HG02981 (cell line): ENCODE measurements around the gene TNFRSF1B.

ENCODE experiments used
- ATAC-seq: cut with Tn5 transposase; IDR thresholded peaks from one replicate; pipeline ENCODE4 v1.9.1; 2021; ENCODE audit warnings: mild to moderate bottlenecking, moderate library complexity; ENCODE audit not compliant: unreplicated experiment

TNFRSF1B gene

DNA sequence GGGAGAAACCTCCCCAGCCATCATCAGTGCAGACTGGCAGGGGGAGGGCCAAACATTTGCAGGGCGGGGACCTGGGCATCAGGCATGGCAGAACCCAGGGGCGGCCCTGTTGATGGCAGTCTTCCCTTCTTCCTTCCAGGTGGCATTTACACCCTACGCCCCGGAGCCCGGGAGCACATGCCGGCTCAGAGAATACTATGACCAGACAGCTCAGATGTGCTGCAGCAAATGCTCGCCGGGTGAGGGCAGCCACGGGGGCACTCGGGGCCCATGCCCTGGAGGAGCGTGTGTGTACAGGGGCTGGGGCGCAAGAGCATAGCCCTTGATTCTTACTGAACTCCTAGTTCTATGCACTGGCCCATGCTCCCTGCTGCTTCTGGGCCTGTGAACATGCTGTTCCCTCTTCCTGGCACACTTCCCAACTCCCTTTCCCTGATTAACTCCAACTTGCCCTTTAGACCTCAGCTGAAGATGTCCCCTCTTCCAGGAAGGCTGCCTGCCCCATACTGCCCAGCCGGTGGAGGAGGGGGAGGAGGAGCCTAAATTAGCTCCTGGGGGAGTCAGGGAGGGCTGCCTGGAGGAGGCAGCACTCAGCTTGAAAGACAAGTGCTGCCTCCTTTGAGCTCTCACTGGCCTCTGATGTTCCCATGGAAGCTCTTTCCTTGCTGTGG lies 22.0 kb downstream of the TNFRSF1B start:
- no peak for ATAC-seq

DNA sequence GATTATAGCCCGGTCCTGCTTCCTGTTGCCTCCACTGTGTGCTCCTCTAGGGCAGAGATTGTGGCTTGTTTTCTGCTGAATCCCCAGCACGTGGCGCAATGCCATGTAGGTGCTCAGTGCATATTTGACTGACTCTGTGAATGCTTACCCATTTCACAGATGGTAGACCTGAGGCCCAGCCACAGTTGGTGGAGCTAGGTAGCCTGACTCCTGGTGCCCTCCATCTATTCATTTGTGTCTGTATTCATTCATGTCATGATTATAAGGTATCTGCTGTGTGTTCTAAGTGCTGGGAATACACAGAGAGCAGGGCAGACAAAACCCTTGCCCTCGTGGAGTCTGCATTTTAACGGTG lies 22.5 kb downstream of the TNFRSF1B start:
- no peak for ATAC-seq

GRCh38 chr1:12191242-12192032 lies 24.6 kb downstream of the TNFRSF1B start:
- ATAC-seq, result no peak

DNA sequence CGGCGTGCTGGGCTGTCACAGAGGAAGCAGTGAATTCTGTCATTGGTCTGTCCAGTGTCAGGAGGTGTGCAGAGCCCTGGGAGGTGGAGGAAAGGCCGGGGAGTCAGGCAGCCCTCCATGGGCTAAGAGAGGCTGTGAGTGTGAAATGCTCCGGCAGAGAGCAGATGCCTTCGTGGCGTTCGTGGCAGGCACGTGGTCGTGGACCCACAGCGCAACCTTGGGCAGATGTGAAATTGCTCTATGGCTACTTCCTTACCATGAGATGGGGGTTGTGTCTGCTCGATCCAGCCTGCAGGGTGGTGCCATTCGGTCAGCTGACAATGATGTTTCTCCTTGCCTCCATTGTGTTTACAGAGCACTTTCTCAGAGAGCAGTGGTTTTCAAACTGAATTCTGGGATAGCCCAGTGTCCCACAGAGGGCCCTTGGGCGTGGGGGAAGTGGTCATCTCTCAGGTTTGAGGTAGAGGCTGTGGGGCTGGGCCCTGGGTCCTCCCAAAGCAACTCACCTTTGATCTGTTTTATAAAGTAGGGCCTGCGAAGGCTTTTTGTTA lies 27.9 kb downstream of the TNFRSF1B start:
- no peak for ATAC-seq

DNA sequence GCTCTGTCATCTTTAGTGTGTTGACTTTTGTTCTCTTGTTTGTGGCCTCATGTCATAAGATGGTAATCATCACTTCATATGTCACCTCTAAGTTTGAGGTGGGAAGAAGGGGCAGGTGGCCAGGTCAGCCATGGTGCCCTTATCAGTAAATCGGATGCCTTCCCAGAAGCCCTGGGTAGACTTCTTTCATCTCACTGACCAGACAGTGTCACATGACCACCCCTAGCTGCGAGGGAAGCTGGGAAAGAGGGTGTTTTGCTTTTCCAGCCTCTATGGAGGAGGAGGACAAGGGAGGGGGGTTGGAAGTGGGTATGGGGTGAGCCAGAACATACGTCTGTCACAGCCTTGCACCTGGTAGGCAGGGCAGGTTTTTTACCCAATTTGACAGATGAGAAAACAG lies 28.6 kb downstream of the TNFRSF1B start:
- ATAC-seq, result no peak

DNA sequence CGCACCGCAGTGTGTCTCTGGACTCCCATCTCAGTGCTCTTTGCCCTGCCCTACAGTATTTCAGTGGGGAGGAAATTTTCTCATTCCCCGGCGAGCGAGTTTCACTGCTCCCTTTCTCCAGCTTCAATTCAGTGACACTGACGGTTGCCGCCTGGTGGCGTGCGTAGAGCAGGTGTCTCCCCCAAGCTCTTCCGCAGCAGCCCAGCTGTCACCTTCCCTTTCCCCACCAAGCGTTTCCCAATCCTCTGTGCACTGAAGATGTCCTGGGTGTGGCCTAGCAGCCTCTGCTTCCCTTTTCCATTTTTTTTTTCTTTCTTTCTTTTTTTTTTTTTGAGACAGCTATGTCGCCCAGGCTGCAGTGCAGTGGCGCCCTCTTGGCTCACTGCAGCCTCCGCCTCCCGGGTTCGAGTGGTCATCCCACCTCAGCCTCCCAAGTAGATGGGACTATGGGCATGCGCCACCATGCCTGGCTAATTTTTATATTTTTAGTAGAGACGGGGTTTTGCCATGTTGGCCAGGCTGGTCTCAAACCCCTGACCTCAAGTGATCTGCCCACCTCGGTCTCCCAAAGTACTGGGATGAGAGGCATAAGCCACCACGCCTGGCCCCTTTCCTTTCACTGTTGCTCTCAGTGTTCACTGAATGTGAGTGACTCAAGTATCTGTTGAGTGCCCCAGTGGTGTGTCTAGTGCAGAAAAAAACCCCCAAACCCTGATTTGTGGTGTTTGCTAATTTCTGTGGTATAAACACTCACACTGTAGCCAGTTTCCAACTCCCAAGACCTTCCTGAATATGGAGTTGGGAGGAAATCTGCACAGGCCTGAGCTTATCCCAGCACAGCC lies 30.1 kb downstream of the TNFRSF1B start:
- ATAC-seq, result no peak

DNA sequence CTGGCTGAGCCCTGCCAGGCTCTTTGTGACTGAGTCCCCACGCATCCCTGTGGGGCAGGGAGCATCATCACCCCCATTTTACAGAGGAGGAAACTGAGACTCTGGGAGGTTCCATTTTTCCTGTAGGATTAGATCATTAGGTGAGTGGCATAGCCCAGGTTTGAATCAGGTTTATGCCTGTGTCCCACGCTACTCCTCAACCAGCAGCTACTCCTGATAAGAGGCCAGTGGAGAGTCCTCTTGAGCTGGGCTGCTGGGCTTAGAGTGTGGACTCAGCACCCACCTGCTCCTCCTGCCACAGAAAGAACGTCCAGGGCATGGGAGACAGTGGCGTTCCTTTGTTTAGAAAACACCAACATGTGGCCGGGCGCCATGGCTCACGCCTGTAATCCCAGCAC lies 30.7 kb downstream of the TNFRSF1B start:
- ATAC-seq, result no peak

GRCh38 chr1:12200208-12200607 lies 33.4 kb downstream of the TNFRSF1B start:
- no peak for ATAC-seq

- ATAC-seq, result no peak
These were observed 34.8 kb downstream of the TNFRSF1B start for GRCh38 chr1:12201352-12202189.

- no peak for ATAC-seq
These were observed 35.4 kb downstream of the TNFRSF1B start for GRCh38 chr1:12202190-12202497.

- no peak for ATAC-seq
These were observed 35.8 kb downstream of the TNFRSF1B start for GRCh38 chr1:12202577-12202976.

GRCh38 chr1:12203216-12204007 lies 36.6 kb downstream of the TNFRSF1B start:
- ATAC-seq, result no peak

- ATAC-seq, result no peak
These were observed 37.3 kb downstream of the TNFRSF1B start for GRCh38 chr1:12204140-12204539.

DNA sequence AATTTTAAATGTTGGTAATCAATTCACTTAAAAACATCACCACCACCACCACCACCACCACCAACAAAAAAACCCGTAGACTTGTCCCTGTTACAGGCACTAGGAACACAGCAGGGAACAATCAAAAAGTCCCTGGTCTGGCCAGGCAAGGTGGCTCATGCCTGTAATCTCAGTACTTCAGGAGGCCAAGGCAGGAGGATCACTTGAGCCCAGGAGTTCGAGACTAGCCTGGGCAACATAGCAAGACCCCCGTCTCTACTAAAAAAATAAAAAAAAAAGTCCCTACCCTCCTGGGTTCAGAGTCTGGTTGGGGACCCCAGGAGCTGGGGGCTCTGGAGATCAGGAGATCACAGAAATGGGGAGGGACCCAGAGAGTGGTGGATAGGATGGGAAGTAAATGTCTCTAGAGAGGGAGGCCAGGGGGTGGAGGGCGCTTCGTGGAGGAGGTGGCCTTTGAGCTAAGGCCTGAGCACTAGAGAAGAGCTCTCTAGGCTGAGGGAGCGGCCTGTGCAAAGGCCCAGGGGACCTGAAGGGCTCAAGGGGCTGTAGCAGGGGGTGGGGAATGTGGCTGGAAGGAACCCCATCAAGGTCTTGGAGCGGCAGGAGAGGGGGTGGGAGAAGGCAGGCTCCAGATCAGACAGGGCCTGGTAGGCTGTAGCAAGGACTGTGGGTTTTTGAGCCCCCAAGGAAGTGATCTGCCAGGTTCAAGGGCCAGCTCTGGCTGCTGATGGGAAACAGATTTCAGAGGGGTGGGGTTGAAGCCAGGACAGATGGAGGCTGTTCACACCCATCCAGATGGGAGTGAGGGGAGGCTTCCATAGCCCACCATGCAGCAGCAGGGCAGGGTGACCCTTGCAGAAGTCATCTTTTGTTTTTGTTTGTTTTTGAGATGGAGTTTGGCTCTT lies 38.2 kb downstream of the TNFRSF1B start:
- no peak for ATAC-seq

- ATAC-seq, result no peak
These were observed 39.4 kb downstream of the TNFRSF1B start for GRCh38 chr1:12206238-12206637.

DNA sequence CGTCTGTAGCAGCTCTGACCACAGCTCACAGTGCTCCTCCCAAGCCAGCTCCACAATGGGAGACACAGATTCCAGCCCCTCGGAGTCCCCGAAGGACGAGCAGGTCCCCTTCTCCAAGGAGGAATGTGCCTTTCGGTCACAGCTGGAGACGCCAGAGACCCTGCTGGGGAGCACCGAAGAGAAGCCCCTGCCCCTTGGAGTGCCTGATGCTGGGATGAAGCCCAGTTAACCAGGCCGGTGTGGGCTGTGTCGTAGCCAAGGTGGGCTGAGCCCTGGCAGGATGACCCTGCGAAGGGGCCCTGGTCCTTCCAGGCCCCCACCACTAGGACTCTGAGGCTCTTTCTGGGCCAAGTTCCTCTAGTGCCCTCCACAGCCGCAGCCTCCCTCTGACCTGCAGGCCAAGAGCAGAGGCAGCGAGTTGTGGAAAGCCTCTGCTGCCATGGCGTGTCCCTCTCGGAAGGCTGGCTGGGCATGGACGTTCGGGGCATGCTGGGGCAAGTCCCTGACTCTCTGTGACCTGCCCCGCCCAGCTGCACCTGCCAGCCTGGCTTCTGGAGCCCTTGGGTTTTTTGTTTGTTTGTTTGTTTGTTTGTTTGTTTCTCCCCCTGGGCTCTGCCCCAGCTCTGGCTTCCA lies 40.1 kb downstream of the TNFRSF1B start:
- no peak for ATAC-seq

- ATAC-seq, result no peak
These were observed 41.5 kb downstream of the TNFRSF1B start for GRCh38 chr1:12208271-12208670.

DNA sequence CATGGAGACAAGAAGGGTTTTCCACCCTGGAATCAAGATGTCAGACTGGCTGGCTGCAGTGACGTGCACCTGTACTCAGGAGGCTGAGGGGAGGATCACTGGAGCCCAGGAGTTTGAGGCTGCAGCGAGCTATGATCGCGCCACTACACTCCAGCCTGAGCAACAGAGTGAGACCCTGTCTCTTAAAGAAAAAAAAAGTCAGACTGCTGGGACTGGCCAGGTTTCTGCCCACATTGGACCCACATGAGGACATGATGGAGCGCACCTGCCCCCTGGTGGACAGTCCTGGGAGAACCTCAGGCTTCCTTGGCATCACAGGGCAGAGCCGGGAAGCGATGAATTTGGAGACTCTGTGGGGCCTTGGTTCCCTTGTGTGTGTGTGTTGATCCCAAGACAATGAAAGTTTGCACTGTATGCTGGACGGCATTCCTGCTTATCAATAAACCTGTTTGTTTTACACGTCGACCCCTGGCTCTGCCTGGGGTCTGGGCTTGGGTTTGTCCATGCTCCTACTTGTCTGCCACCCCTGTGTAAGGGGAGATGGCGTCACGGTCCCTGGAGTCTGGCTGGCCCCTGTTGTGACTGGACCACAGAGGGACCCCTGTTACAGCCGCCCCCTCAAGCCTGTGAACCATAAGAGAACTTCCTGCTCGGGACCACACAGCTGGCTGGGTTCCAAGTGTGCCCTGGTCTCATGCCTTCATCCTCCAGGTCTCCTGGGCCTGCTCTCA lies 42.1 kb downstream of the TNFRSF1B start:
- ATAC-seq, result no peak
